Progenitor cell of endocrine pancreas (in vitro differentiated cells): ENCODE measurements around the gene M1AP. TPM values are rescaled to one million over a fixed set of nuclear protein-coding genes. Genes with fewer than 3 reads are reported as not detected.
A peak's percentile ranks its signal among the peaks of the same experiment; 100 is the strongest.

Source experiments
- DNase-seq: peaks from one replicate; pipeline ENCODE4 v3.0.0; 2021; ENCODE audit warnings: low spot score; ENCODE audit not compliant: unreplicated experiment
- H3K27ac Mint-ChIP-seq: 2 replicates; pipeline ENCODE4 v1.8.0; 2021; ENCODE audit warnings: mild to moderate bottlenecking, moderate library complexity, mixed read lengths
- H3K27me3 Mint-ChIP-seq: 2 replicates; pipeline ENCODE4 v1.8.0; 2021; ENCODE audit warnings: mixed read lengths
- H3K36me3 Mint-ChIP-seq: 2 replicates; pipeline ENCODE4 v1.8.0; 2022; ENCODE audit warnings: mixed read lengths; ENCODE audit not compliant: insufficient read depth
- H3K4me1 Mint-ChIP-seq: 2 replicates; pipeline ENCODE4 v1.8.0; 2021; ENCODE audit warnings: low read depth, mixed read lengths
- H3K4me3 Mint-ChIP-seq: 2 replicates; pipeline ENCODE4 v1.8.0; 2021; ENCODE audit warnings: low read depth, mild to moderate bottlenecking, moderate library complexity, mixed read lengths
- H3K9me3 Mint-ChIP-seq: 2 replicates; pipeline ENCODE4 v1.8.0; 2021; ENCODE audit warnings: low read depth, mixed read lengths
- total RNA-seq: library from RNA; stranded (reverse); gene quantifications from 2 replicates; pipeline ENCODE4 v1.2.1, GENCODE V29; 2021
- TF ChIP-seq, protein P1 (sequence below): fragments of 200-600 bp; sonication (generic); IDR thresholded peaks from one replicate; pipeline ENCODE4 v1.5.0; 2021; ENCODE audit warnings: antibody characterized with exemption, mild to moderate bottlenecking; ENCODE audit not compliant: unreplicated experiment

Gene M1AP
- total RNA-seq, 1 donor from 2014 or later = 2.5 TPM

DNA sequence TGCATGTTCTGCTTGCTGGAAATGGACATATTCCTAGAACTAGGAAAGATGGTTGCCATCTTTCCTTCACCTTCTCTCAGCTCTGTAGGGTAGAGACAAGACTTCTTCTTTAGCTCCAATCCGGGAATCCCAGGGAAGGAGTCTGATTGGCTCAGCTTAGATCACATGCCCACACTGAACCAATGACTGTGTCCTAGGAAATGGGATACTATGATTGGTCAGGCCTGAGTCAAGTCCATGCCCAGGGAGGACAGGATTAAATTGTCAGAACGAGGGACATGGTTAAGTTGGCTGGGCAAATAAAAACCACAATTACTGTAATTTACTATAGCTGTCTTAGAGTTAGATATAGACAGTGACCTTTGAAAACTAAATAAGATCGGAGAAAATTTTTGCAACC lies 37.3 kb upstream of the M1AP start:
- TF ChIP-seq, protein P1, sequence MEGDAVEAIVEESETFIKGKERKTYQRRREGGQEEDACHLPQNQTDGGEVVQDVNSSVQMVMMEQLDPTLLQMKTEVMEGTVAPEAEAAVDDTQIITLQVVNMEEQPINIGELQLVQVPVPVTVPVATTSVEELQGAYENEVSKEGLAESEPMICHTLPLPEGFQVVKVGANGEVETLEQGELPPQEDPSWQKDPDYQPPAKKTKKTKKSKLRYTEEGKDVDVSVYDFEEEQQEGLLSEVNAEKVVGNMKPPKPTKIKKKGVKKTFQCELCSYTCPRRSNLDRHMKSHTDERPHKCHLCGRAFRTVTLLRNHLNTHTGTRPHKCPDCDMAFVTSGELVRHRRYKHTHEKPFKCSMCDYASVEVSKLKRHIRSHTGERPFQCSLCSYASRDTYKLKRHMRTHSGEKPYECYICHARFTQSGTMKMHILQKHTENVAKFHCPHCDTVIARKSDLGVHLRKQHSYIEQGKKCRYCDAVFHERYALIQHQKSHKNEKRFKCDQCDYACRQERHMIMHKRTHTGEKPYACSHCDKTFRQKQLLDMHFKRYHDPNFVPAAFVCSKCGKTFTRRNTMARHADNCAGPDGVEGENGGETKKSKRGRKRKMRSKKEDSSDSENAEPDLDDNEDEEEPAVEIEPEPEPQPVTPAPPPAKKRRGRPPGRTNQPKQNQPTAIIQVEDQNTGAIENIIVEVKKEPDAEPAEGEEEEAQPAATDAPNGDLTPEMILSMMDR = no peak
- no peak for DNase-seq
- H3K27me3 Mint-ChIP-seq = peaks cover 3% of the 10 kb centered on the region
- peaks cover 6% of the 10 kb centered on the region for H3K9me3 Mint-ChIP-seq
- H3K36me3 Mint-ChIP-seq = peaks cover 1% of the 10 kb centered on the region
- no peak overlapping the region for H3K4me3 Mint-ChIP-seq
- no peaks in the 10 kb centered on the region for H3K4me1 Mint-ChIP-seq
- no peak overlapping the region for H3K27ac Mint-ChIP-seq

DNA sequence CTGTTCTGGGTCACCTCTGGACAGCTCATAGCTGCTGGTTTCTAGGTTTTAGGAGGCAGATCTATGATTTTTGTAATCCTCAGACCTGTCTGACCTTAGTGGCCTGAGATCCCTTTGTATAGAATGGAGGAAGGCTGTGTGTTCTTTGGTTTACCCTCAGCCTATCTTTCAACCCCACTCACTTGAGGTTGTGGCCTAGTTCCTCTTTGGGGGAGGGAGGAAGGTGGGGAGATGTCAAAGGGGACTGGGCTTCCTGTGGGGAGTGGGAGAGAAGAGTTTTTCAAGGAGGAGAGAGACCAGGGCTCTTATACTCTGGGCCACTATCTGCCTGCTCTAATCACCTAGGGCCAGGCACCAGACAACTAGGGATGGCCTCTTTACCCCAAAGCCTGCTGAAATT lies 34.4 kb upstream of the M1AP start:
- Mint-ChIP-seq H3K9me3 (peaks cover 6% of the 10 kb centered on the region), H3K27ac (no peak overlapping the region), H3K27me3 (no peaks in the 10 kb centered on the region), H3K4me1 (no peaks in the 10 kb centered on the region), H3K36me3 (peaks cover 6% of the 10 kb centered on the region), H3K4me3 (no peak overlapping the region)
- TF ChIP-seq, protein P1 = no peak
- DNase-seq = no peak

DNA sequence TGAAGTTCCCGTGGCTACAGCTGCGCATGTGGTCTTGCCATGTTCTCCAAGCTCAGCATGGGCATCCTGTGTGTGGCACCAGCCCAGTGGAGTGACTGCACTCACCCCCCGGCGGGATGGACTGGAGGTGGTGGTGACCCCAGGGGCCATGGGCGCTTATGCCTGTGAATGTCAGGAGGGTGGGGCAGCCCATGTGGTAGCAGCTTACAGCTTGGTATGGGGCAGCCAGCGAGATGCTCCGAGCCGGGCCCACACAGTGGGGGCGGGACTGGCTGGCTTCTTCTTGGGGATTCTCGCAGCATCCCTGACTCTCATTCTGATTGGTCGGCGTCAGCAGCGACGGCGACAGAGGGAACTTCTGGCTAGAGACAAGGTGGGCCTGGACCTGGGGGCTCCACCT lies 31.5 kb upstream of the M1AP start:
- no peaks in the 10 kb centered on the region for H3K27me3 Mint-ChIP-seq
- H3K9me3 Mint-ChIP-seq = no peaks in the 10 kb centered on the region
- H3K27ac Mint-ChIP-seq = no peak overlapping the region
- H3K4me1 Mint-ChIP-seq = no peaks in the 10 kb centered on the region
- peaks cover 13% of the 10 kb centered on the region for H3K36me3 Mint-ChIP-seq
- no peak overlapping the region for H3K4me3 Mint-ChIP-seq
- TF ChIP-seq, protein P1 = no peak
- no peak for DNase-seq

DNA sequence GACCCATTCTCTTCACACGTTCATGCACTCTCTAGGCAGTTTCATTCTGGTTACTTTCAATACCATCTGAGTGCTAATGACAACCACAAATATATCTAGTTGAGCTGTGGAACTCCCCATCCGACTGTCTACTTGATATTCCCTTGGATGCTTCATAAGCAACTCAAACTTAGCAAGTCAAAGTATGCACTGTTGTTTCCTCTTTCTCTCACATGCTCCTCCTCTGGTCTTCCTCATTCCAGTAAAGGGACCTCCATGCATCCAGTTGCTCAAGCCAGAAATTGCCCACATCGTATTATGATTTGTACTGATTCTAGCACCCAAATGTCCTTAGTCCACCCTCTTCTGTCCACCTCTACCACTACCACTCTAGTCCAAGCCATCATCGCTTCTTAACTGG lies 28.2 kb upstream of the M1AP start:
- no peak overlapping the region for H3K27ac Mint-ChIP-seq
- peaks cover 13% of the 10 kb centered on the region for H3K36me3 Mint-ChIP-seq
- no peak overlapping the region for H3K4me3 Mint-ChIP-seq
- no peaks in the 10 kb centered on the region for H3K9me3 Mint-ChIP-seq
- no peaks in the 10 kb centered on the region for H3K27me3 Mint-ChIP-seq
- TF ChIP-seq, protein P1 = no peak
- H3K4me1 Mint-ChIP-seq = no peaks in the 10 kb centered on the region
- no peak for DNase-seq

DNA sequence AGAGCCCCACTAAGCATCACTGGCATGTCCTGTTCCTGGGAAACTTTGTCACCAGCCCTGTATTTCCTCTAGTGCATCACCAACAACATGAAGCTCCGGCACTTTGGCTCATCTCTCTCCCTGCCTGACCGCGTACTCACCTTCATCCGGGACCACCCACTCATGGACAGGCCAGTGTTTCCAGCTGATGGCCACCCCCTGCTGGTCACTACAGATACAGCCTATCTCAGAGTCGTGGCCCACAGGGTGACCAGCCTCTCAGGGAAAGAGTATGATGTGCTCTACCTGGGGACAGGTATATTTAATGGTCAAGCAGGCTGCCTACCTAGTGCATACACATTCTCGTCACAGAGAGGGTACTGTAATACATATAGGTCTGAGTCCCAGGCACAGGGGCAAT lies 27.0 kb upstream of the M1AP start:
- Mint-ChIP-seq H3K4me3 (no peak overlapping the region), H3K9me3 (no peaks in the 10 kb centered on the region), H3K27ac (no peak overlapping the region), H3K27me3 (no peaks in the 10 kb centered on the region), H3K4me1 (no peaks in the 10 kb centered on the region), H3K36me3 (peaks cover 13% of the 10 kb centered on the region)
- TF ChIP-seq, protein P1 = peak; percentile 25
- DNase-seq = no peak
